Lower lobe of right lung (tissue), 2 donors: ENCODE measurements around the gene SLC33A1. TPM values are rescaled to one million over a fixed set of nuclear protein-coding genes. Genes with fewer than 3 reads are reported as not detected.

Source experiments
- ATAC-seq, 2 donors: fragments of 200-7000 bp; cut with Tn5 transposase; one replicate each; pipeline ENCODE4 v1.9.1; 2020 to 2022; ENCODE audit warnings: mild to moderate bottlenecking in 2 of 2, moderate library complexity in 2 of 2
- DNase-seq: peaks from one replicate; pipeline ENCODE4 v3.0.0-alpha.2; 2020
- H3K27ac ChIP-seq: fragments of 200-600 bp; one replicate; pipeline ENCODE4 v1.8.0; 2022
- H3K27me3 ChIP-seq: fragments of 200-600 bp; one replicate; pipeline ENCODE4 v1.8.0; 2022; ENCODE audit warnings: low read depth
- H3K36me3 ChIP-seq: fragments of 200-600 bp; one replicate; pipeline ENCODE4 v1.8.0; 2022; ENCODE audit warnings: mild to moderate bottlenecking
- H3K4me1 ChIP-seq: fragments of 200-600 bp; one replicate; pipeline ENCODE4 v1.8.0; 2022
- H3K4me3 ChIP-seq: fragments of 200-600 bp; one replicate; pipeline ENCODE4 v1.8.0; 2022; ENCODE audit warnings: mild to moderate bottlenecking
- H3K9me3 ChIP-seq: fragments of 200-600 bp; one replicate; pipeline ENCODE4 v1.8.0; 2022
- CTCF ChIP-seq: fragments of 200-600 bp; IDR thresholded peaks from one replicate; pipeline ENCODE4 v1.8.0; 2022; ENCODE audit warnings: antibody characterized with exemption, mild to moderate bottlenecking
- intact Hi-C: fragments of 100-400 bp; cut with DNase I; formaldehyde crosslinking; loops from one replicate; pipeline ENCODE4 v1.11.0; 2022
- total RNA-seq: library from RNA; stranded (reverse); fragmentation: NEBNext Ultra II Directional; extraction: Animal tissue kit (Norgen Biotek cat#: 25700); gene quantifications from one replicate; pipeline ENCODE4 v1.2.1, GENCODE V29; 2021
- donor health status: DM: no; HTN: yes; CAD: no; lungs with severe emphysema.

The SLC33A1 gene
- total RNA-seq, 1 donor from 2014 or later, result 33.9 TPM

GRCh38 chr3:155807823-155808222, 46.4 kb downstream of the SLC33A1 start:
- H3K36me3 ChIP-seq, result no peaks in the 10 kb centered on the region
- peaks cover 6% of the 10 kb centered on the region for H3K4me1 ChIP-seq
- no peak overlapping the region for H3K4me3 ChIP-seq
- intact Hi-C loops, result no loop called here
- no peaks in the 10 kb centered on the region for H3K9me3 ChIP-seq
- DNase-seq (no peak), ATAC-seq (no peak)
- no peaks in the 10 kb centered on the region for H3K27me3 ChIP-seq
- no peak for TF ChIP-seq CTCF
- no peak overlapping the region for H3K27ac ChIP-seq

- peak; percentile 84 for DNase-seq
- Histone ChIP-seq H3K4me3 (peak within 1 kb of the TSS; percentile 85), H3K27ac (peak within 1 kb of the TSS; percentile 80), H3K36me3 (no peaks in the 10 kb centered on the region), H3K9me3 (no peaks in the 10 kb centered on the region), H3K27me3 (no peaks in the 10 kb centered on the region), H3K4me1 (peaks cover 6% of the 10 kb centered on the region)
- TF ChIP-seq CTCF, result peak; percentile 95
- intact Hi-C loops, result no loop called here
- ATAC-seq, result peak; percentile 99
Measured at GRCh38 chr3:155805802-155806618, 48.2 kb downstream of the SLC33A1 start, which contains the start of gene C3orf33. Gene C3orf33 (minus strand): TSS chr3:155806278. CDS start chr3:155806252, 26 bp downstream.

GRCh38 chr3:155805204-155805801, 48.9 kb downstream of the SLC33A1 start:
- no peaks in the 10 kb centered on the region for H3K36me3 ChIP-seq
- no peaks in the 10 kb centered on the region for H3K9me3 ChIP-seq
- no peaks in the 10 kb centered on the region for H3K27me3 ChIP-seq
- H3K4me1 ChIP-seq, result peaks cover 6% of the 10 kb centered on the region
- H3K27ac ChIP-seq, result peak overlapping the region; percentile 80
- DNase-seq (peak; percentile 49), ATAC-seq (peak; percentile 79 to 85)
- peak overlapping the region; percentile 85 for H3K4me3 ChIP-seq
- intact Hi-C loops, result no loop called here
- TF ChIP-seq CTCF, result no peak

- H3K4me3 ChIP-seq, result no peak overlapping the region
- intact Hi-C loops, result no loop called here
- H3K27ac ChIP-seq, result no peak overlapping the region
- H3K36me3 ChIP-seq, result no peaks in the 10 kb centered on the region
- peaks cover 6% of the 10 kb centered on the region for H3K4me1 ChIP-seq
- ATAC-seq (no peak), DNase-seq (no peak)
- H3K9me3 ChIP-seq, result no peaks in the 10 kb centered on the region
- no peaks in the 10 kb centered on the region for H3K27me3 ChIP-seq
- no peak for TF ChIP-seq CTCF
Measured at GRCh38 chr3:155804323-155804722, 49.9 kb downstream of the SLC33A1 start.

- TF ChIP-seq CTCF, result no peak
- Histone ChIP-seq H3K27ac (no peak overlapping the region), H3K27me3 (no peaks in the 10 kb centered on the region), H3K4me3 (no peak overlapping the region), H3K36me3 (no peaks in the 10 kb centered on the region), H3K4me1 (no peaks in the 10 kb centered on the region), H3K9me3 (no peaks in the 10 kb centered on the region)
- no peak for DNase-seq
- intact Hi-C loops, result no loop called here
- no peak for ATAC-seq
Measured at GRCh38 chr3:155792532-155792931, 61.7 kb downstream of the SLC33A1 start.
